K562 (cell line): Measurements from ENCODE around the gene ERGIC1. TPM values are rescaled to one million over a fixed set of nuclear protein-coding genes. Genes with fewer than 3 reads are reported as not detected.

Experiments used
- CBX1 ChIP-seq: sonication (generic); IDR thresholded peaks from 2 replicates; pipeline ENCODE4 v1.6.1; 2016; ENCODE audit warnings: antibody characterized with exemption, low read depth, mild to moderate bottlenecking
- CREM ChIP-seq: IDR thresholded peaks from 2 replicates; pipeline ENCODE4 v1.6.1; 2014; ENCODE audit warnings: antibody characterized with exemption, low read depth
- JUND ChIP-seq, 2 experiments: IDR thresholded peaks; 2 replicates in 1 of 2; 3 replicates in 1 of 2; pipeline ENCODE4 v1.6.1; 2011; ENCODE audit warnings: borderline replicate concordance in 2 of 2, low read depth in 2 of 2, low read length in 2 of 2, improper control_type of control experiment in 1 of 2, missing biosample characterization in 1 of 2, missing genetic modification characterization in 1 of 2, missing genetic modification reagents in 1 of 2
- LCOR ChIP-seq: sonication (generic); formaldehyde crosslinking; IDR thresholded peaks from 2 replicates; pipeline ENCODE4 v1.8.0; 2022; ENCODE audit warnings: mild to moderate bottlenecking, missing genetic modification reagents
- MTA3 ChIP-seq: fragments of 450-650 bp; formaldehyde crosslinking; IDR thresholded peaks from 2 replicates; pipeline ENCODE4 v1.6.1; 2017; ENCODE audit warnings: mild to moderate bottlenecking, borderline replicate concordance
- RAD21 ChIP-seq, 2 experiments: fragments of 250-450 bp in 1 of 2; fragments of 450-650 bp in 1 of 2; sonication (Bioruptor Pico) in 1 of 2; formaldehyde crosslinking in 1 of 2; IDR thresholded peaks in 1 of 2; conservative IDR thresholded peaks in 1 of 2; 2 replicates each; pipeline versions ENCODE4 v1.4.0 to v1.8.0; 2020 to 2022; ENCODE audit warnings: mild to moderate bottlenecking in 2 of 2, moderate library complexity in 1 of 2
- SMC3 ChIP-seq: conservative IDR thresholded peaks from 2 replicates; pipeline ENCODE4 v1.6.1; 2011; ENCODE audit warnings: low read depth, low read length, improper control_type of control experiment; ENCODE audit not compliant: insufficient read depth
- ZC3H8 ChIP-seq: fragments of 450-650 bp; IDR thresholded peaks from 2 replicates; pipeline ENCODE4 v1.6.1; 2017
- ZNF174 ChIP-seq: fragments of 250-450 bp; sonication (Bioruptor Pico); IDR thresholded peaks from 2 replicates; pipeline ENCODE4 v1.4.0; 2020; ENCODE audit warnings: mild to moderate bottlenecking
- polyA plus RNA-seq, 8 experiments: library from polyadenylated mRNA; depleted of rRNA in 4 of 8; stranded (reverse) in 5 of 8; unstranded in 3 of 8; fragments of >200 nt; fragmentation: Nextera tagmentation in 2 of 8; fragmentation: Illumina TruSeq in 1 of 8; extraction: Ambion mirVana in 2 of 8; extraction: Trizol in 1 of 8; gene quantifications; 2 replicates each; pipeline versions ENCODE4 v1.2.1 to v1.2.3, GENCODE V29; 2011 to 2014; ENCODE audit warnings: inconsistent platforms in 1 of 8, missing spikeins in 1 of 8
- total RNA-seq, 7 experiments: library from RNA; depleted of rRNA in 6 of 7; stranded (reverse); fragments of >200 nt in 6 of 7; fragmentation: Illumina TruSeq in 2 of 7; extraction: Trizol in 2 of 7; gene quantifications; 2 replicates each; pipeline versions ENCODE4 v1.2.1 to v1.2.3, GENCODE V29; 2011 to 2021; ENCODE audit warnings: low replicate concordance in 1 of 7
- TF ChIP-seq, protein P1 (sequence below): sonication (generic); formaldehyde crosslinking; IDR thresholded peaks from 2 replicates; pipeline ENCODE4 v1.8.1; 2023; ENCODE audit warnings: mild to moderate bottlenecking, missing genetic modification reagents
- TF ChIP-seq, protein P2 (sequence below): IDR thresholded peaks from 2 replicates; pipeline ENCODE4 v1.6.1; 2011; ENCODE audit warnings: borderline replicate concordance, low read depth, mild to moderate bottlenecking, moderate library complexity, low read length; ENCODE audit not compliant: insufficient read depth, poor library complexity, severe bottlenecking
- TF ChIP-seq, protein P3 (sequence below), 3 experiments: IDR thresholded peaks in 2 of 3; conservative IDR thresholded peaks in 1 of 3; 2 replicates each; pipeline ENCODE4 v1.5.1; 2011 to 2012; ENCODE audit warnings: low read length in 3 of 3, mild to moderate bottlenecking in 3 of 3, control low read depth in 2 of 3, improper control_type of control experiment in 1 of 3, inconsistent platforms in 1 of 3, low read depth in 1 of 3, mixed read lengths in 1 of 3, moderate library complexity in 1 of 3; ENCODE audit not compliant: insufficient read depth in 2 of 3
- TF ChIP-seq, protein P4 (sequence below): sonication (generic); formaldehyde crosslinking; IDR thresholded peaks from 2 replicates; pipeline ENCODE4 v1.8.0; 2022; ENCODE audit warnings: missing genetic modification reagents, mild to moderate bottlenecking, moderate library complexity, borderline replicate concordance

The ERGIC1 gene
- total and polyA plus RNA-seq, 9 of the 15 experiments (the other 6 are each of a cell fraction or from before 2014, with no cell fraction given): 5.5 to 68.4 (median 36.4) TPM

DNA sequence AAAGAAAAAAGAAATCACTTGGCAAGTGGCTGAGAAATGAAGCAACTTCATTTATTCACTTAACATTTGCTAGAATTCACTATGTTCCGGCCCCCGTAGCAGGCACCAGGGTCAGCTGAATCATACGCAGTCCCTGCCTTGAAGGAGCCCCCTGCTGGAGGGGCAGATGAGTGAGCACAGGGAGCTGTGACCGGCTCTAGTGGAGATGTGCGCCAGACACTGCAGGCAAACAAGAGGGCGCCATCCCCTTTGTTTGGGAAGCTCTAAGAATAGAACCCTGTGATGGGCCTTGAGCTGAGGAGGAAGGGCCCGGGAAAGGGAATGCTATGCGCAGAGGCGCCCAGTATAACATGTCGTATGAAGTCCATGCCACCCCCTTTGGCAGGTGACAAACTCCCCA lies 105.0 kb downstream of the ERGIC1 start (continued):
- TF ChIP-seq, protein P1, sequence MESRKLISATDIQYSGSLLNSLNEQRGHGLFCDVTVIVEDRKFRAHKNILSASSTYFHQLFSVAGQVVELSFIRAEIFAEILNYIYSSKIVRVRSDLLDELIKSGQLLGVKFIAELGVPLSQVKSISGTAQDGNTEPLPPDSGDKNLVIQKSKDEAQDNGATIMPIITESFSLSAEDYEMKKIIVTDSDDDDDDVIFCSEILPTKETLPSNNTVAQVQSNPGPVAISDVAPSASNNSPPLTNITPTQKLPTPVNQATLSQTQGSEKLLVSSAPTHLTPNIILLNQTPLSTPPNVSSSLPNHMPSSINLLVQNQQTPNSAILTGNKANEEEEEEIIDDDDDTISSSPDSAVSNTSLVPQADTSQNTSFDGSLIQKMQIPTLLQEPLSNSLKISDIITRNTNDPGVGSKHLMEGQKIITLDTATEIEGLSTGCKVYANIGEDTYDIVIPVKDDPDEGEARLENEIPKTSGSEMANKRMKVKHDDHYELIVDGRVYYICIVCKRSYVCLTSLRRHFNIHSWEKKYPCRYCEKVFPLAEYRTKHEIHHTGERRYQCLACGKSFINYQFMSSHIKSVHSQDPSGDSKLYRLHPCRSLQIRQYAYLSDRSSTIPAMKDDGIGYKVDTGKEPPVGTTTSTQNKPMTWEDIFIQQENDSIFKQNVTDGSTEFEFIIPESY (CRISPR knock-in tag): peak; percentile 98
- 0 out of 2 replicates have a peak, but pooled peaks have one; percentile 23 for TF ChIP-seq CREM
- TF ChIP-seq CBX1: no peak
- peak; percentile 14; the same call in 1 of the 2 replicates for TF ChIP-seq JUND (IDR thresholded peaks at IDR 0.05; ENCODE audit: borderline replicate concordance, low read depth, low read length)
- no peak; the same call in 2 of the 3 replicates for TF ChIP-seq JUND (tag; IDR thresholded peaks at IDR 0.05; ENCODE audit: borderline replicate concordance, low read depth, low read length)
- TF ChIP-seq, protein P2, sequence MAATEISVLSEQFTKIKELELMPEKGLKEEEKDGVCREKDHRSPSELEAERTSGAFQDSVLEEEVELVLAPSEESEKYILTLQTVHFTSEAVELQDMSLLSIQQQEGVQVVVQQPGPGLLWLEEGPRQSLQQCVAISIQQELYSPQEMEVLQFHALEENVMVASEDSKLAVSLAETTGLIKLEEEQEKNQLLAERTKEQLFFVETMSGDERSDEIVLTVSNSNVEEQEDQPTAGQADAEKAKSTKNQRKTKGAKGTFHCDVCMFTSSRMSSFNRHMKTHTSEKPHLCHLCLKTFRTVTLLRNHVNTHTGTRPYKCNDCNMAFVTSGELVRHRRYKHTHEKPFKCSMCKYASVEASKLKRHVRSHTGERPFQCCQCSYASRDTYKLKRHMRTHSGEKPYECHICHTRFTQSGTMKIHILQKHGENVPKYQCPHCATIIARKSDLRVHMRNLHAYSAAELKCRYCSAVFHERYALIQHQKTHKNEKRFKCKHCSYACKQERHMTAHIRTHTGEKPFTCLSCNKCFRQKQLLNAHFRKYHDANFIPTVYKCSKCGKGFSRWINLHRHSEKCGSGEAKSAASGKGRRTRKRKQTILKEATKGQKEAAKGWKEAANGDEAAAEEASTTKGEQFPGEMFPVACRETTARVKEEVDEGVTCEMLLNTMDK: peak; percentile 81
- TF ChIP-seq ZNF174 (CRISPR knock-in tag): no peak
- 0 out of 2 replicates have a peak, but pooled peaks have one; percentile 61 for TF ChIP-seq MTA3
- TF ChIP-seq, protein P3, sequence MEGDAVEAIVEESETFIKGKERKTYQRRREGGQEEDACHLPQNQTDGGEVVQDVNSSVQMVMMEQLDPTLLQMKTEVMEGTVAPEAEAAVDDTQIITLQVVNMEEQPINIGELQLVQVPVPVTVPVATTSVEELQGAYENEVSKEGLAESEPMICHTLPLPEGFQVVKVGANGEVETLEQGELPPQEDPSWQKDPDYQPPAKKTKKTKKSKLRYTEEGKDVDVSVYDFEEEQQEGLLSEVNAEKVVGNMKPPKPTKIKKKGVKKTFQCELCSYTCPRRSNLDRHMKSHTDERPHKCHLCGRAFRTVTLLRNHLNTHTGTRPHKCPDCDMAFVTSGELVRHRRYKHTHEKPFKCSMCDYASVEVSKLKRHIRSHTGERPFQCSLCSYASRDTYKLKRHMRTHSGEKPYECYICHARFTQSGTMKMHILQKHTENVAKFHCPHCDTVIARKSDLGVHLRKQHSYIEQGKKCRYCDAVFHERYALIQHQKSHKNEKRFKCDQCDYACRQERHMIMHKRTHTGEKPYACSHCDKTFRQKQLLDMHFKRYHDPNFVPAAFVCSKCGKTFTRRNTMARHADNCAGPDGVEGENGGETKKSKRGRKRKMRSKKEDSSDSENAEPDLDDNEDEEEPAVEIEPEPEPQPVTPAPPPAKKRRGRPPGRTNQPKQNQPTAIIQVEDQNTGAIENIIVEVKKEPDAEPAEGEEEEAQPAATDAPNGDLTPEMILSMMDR (IDR thresholded peaks at IDR 0.05 in 2 of 3, conservative IDR thresholded peaks at IDR 0.05 in 1 of 3; ENCODE audit: insufficient read depth in 2 of 3, low read depth in 1 of 3, low read length in 3 of 3): peak; percentile 82 to 95 (median 86)
- TF ChIP-seq SMC3: 0 out of 2 replicates have a peak, but pooled peaks have one; percentile 33
- TF ChIP-seq, protein P4, sequence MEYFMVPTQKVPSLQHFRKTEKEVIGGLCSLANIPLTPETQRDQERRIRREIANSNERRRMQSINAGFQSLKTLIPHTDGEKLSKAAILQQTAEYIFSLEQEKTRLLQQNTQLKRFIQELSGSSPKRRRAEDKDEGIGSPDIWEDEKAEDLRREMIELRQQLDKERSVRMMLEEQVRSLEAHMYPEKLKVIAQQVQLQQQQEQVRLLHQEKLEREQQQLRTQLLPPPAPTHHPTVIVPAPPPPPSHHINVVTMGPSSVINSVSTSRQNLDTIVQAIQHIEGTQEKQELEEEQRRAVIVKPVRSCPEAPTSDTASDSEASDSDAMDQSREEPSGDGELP (CRISPR knock-in tag): peak; percentile 72; the same call in 1 of the 2 replicates
- TF ChIP-seq RAD21 (CRISPR knock-in tag; conservative IDR thresholded peaks at IDR 0.05 in 1 of 2, IDR thresholded peaks at IDR 0.05 in 1 of 2): peak in 1 of 2 experiments; percentile 68; a peak in 2 of 4 replicates
- no peak for TF ChIP-seq LCOR (CRISPR knock-in tag)
- TF ChIP-seq ZC3H8: no peak
- TF ChIP-seq, all 486 proteins: peak for 13
